Sciatic nerve (tissue), 2 donors: ENCODE results near the gene EPB41L3. TPM values are rescaled to one million over a fixed set of nuclear protein-coding genes. Genes with fewer than 3 reads are reported as not detected.
A peak's percentile ranks its signal among the peaks of the same experiment; 100 is the strongest.

ENCODE experiments used
- ATAC-seq: fragments of 200-7000 bp; cut with Tn5 transposase; one replicate; pipeline ENCODE4 v1.9.1; 2020; ENCODE audit warnings: mild to moderate bottlenecking, moderate library complexity
- DNase-seq: peaks from one replicate; pipeline ENCODE4 v3.0.0-alpha.2; 2020; ENCODE audit warnings: low spot score
- intact Hi-C: fragments of 100-400 bp; cut with DNase I; formaldehyde crosslinking; loops from one replicate; pipeline ENCODE4 v1.14.2; 2022
- total RNA-seq: library from RNA; stranded (reverse); fragmentation: NEBNext Ultra II Directional; extraction: Animal tissue kit (Norgen Biotek cat#: 25700); gene quantifications from one replicate; pipeline ENCODE4 v1.2.1, GENCODE V29; 2021
- donor health status: DM: no; HTN: no; CAD: no.
- donor health status: DM: no; HTN: no; CAD: no.

Gene EPB41L3
- total RNA-seq, 1 donor from 2014 or later: 73.1 TPM

- peak; percentile 84 for DNase-seq
- intact Hi-C loops: no loop called here
- ATAC-seq: peak; percentile 95
Measured at GRCh38 chr18:5463390-5463789, 80.4 kb downstream of the EPB41L3 start.

- intact Hi-C loops: no loop called here
- no peak for ATAC-seq
- DNase-seq: no peak
Measured at GRCh38 chr18:5462227-5462626, 81.6 kb downstream of the EPB41L3 start.

- DNase-seq (no peak), ATAC-seq (no peak)
- intact Hi-C loops: no loop called here
Measured at GRCh38 chr18:5461041-5461440, 82.8 kb downstream of the EPB41L3 start.

- DNase-seq (no peak), ATAC-seq (no peak)
- intact Hi-C loops: no loop called here
Measured at GRCh38 chr18:5457462-5457957, 86.3 kb downstream of the EPB41L3 start.

GRCh38 chr18:5456577-5457461, 87.0 kb downstream of the EPB41L3 start:
- ATAC-seq: peak; percentile 93
- DNase-seq: peak; percentile 62
- intact Hi-C loops: no loop called here

- ATAC-seq (peak; percentile 32), DNase-seq (no peak)
- intact Hi-C loops: no loop called here
Measured at GRCh38 chr18:5455674-5456073, 88.1 kb downstream of the EPB41L3 start.

- ATAC-seq (no peak), DNase-seq (no peak)
- intact Hi-C loops: no loop called here
Measured at GRCh38 chr18:5452943-5453443, 90.8 kb downstream of the EPB41L3 start.

GRCh38 chr18:5451871-5452270, 91.9 kb downstream of the EPB41L3 start:
- ATAC-seq (no peak), DNase-seq (no peak)
- intact Hi-C loops: no loop called here

GRCh38 chr18:5451150-5451549, 92.6 kb downstream of the EPB41L3 start:
- DNase-seq (no peak), ATAC-seq (no peak)
- intact Hi-C loops: no loop called here

- ATAC-seq: no peak
- no peak for DNase-seq
- intact Hi-C loops: no loop called here
Measured at GRCh38 chr18:5449858-5450509, 93.8 kb downstream of the EPB41L3 start.

- intact Hi-C loops: no loop called here
- no peak for DNase-seq
Measured at GRCh38 chr18:5447442-5447841, 96.4 kb downstream of the EPB41L3 start.

GRCh38 chr18:5444847-5445246, 99.0 kb downstream of the EPB41L3 start:
- DNase-seq: no peak
- no peak for ATAC-seq
- intact Hi-C loops: no loop called here

More at GRCh38 chr18:5447442-5447841, 96.4 kb downstream of the EPB41L3 start:
- ATAC-seq: no peak

- intact Hi-C loops: no loop called here
- no peak for DNase-seq
- no peak for ATAC-seq
Measured at GRCh38 chr18:5444269-5444668, 99.5 kb downstream of the EPB41L3 start.

- ATAC-seq: peak; percentile 55
- DNase-seq: no peak
- intact Hi-C loops: loop anchor here (10.0 kb wide), 1 partner anchor 1695 kb away; no protein-coding TSS in a partner anchor
Measured at GRCh38 chr18:5439986-5440696, 103.7 kb downstream of the EPB41L3 start.

GRCh38 chr18:5434425-5434824, 109.4 kb downstream of the EPB41L3 start:
- intact Hi-C loops: loop anchor here (10.0 kb wide), 1 partner anchor 1700 kb away; no protein-coding TSS in a partner anchor
- ATAC-seq (no peak), DNase-seq (no peak)

GRCh38 chr18:5431836-5432575, 111.8 kb downstream of the EPB41L3 start:
- intact Hi-C loops: loop anchor here (10.0 kb wide), 1 partner anchor 1703 kb away; no protein-coding TSS in a partner anchor
- DNase-seq (no peak), ATAC-seq (no peak)

GRCh38 chr18:5430131-5430530, 113.7 kb downstream of the EPB41L3 start:
- intact Hi-C loops: loop anchor here (10.0 kb wide), 1 partner anchor 1705 kb away; no protein-coding TSS in a partner anchor
- ATAC-seq: no peak
- DNase-seq: no peak

GRCh38 chr18:5429681-5430080, 114.1 kb downstream of the EPB41L3 start:
- DNase-seq (no peak), ATAC-seq (no peak)
- intact Hi-C loops: loop anchor here (10.0 kb wide), 1 partner anchor 1705 kb away; no protein-coding TSS in a partner anchor
